ENCODE measurements around the gene GOLGA6A. TPM values are rescaled to one million over a fixed set of nuclear protein-coding genes. Genes with fewer than 3 reads are reported as not detected.
"Not testable (repeated sequence)": the region's sequence is repeated elsewhere in the genome, so short reads cannot be mapped to it uniquely, and the experiment has no call there.

The GOLGA6A gene, protein sequence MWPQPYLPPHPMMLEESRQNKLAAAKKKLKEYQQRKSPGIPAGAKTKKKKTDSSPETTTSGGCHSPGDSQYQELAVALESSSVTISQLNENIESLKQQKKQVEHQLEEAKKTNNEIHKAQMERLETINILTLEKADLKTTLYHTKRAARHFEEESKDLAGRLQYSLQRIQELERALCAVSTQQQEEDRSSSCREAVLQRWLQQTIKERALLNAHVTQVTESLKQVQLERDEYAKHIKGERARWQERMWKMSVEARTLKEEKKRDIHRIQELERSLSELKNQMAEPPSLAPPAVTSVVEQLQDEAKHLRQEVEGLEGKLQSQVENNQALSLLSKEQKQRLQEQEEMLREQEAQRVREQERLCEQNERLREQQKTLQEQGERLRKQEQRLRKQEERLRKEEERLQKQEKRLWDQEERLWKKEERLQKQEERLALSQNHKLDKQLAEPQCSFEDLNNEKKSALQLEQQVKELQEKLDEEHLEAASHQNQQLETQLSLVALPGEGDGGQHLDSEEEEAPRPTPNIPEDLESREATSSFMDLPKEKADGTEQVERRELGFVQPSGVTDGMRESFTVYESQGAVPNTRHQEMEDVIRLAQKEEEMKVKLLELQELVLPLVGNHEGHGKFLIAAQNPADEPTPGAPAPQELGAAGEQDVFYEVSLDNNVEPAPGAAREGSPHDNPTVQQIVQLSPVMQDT
- total RNA-seq (2014; rRNA removed; shearing (Covaris generic)) (not detected in 2 replicates), polyA plus RNA-seq (2016; fragmentation: Nextera tagmentation; extraction: Ambion mirVana) (not detected in 2 replicates)

DNA sequence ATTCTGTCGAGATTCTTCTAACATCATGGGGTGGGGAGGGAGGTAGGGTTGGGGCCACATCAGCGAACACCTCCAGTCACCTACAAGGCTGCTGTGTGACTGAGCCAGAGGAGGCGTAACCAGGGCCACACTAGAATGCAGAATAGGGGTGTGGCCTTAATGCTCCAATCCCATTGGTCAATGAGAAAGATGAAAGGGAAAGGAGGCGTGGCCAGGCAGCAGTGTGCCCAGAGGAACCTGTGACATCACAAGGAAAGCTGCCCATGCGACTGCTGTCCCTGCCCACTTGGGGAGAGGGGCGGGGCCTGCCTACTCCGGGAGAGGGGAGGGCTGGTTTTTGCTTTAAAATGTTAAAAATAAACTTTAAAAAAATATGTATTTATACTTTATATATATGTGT lies at the start of gene GOLGA6A:
GOLGA6A (minus strand) TSS at position 101 of the 400 bp plus-strand sequence; CDS start at position 60, 41 bp downstream.
- H4K20me1 ChIP-seq (ENCODE audit: insufficient read depth); H3K27me3 ChIP-seq (replicated peaks; ENCODE audit: insufficient read depth); DNase-seq; H3K4me1 ChIP-seq (ENCODE audit: insufficient read depth); H3K36me3 ChIP-seq (ENCODE audit: low read depth); H3K4me2 ChIP-seq (ENCODE audit: unreplicated experiment); in situ Hi-C loops (cut with MboI); H3K79me2 ChIP-seq (ENCODE audit: insufficient read depth); H3F3A ChIP-seq (ENCODE audit: insufficient read depth); H3K9me3 ChIP-seq (ENCODE audit: low read depth); H3K27ac ChIP-seq; H3K9ac ChIP-seq; H3K4me3 ChIP-seq; H2AFZ ChIP-seq; H3K9me2 ChIP-seq (ENCODE audit: insufficient read depth): not testable (repeated sequence)
- WGBS, 2 experiments (ENCODE audit: low coverage in 1 of 2, low lambda C conversion rate in 2 of 2, missing lambda C conversion rate in 2 of 2): no CpG with 5 or more reads among the region's 7 CpGs

DNA sequence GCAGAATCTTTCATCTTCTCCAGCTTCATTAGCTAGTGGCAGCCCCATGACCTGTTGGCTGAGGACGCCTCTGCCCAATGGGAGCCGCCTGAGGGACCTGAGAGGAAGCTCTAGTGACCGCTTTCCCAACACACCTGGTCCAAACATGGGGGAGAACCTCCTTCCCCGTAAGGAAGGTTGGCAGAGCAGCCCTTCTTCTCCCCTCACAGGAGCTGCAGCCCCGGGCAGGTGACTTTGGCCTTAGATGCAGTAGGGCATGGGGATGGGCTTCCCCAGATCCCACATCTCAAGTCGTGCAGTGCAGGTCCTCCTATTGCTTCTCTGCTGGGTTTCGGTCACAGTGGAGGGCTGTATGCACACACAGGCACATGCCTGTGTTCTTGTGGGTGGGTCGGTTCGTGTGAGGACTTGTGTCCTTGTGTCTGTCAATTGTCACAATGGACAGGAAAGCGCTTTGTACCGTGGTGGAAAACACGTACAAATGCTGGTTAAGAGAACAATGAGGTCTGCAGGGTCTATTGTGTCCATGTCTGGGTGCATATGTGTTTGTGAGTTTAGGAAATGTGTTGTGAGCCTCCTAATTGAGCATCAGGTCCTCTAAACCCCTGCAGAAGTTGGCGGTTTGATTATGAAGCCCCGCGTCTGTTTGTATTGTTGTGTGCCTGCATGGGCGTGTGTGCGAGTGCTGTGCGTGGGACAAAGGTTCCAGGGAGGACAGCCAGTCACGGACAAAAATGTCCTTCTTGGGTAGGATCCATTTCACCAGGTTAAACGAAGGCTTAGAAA lies 49.5 kb upstream of the GOLGA6A start:
- in situ Hi-C loops (cut with MboI): loop anchor here (5.0 kb wide), 1 partner anchor 175 kb away; no protein-coding TSS in a partner anchor
- no peak overlapping the region for H3K9ac ChIP-seq
- 26 to 31% methylated on average over 16 to 20 of the region's 20 CpGs for WGBS, 2 experiments (ENCODE audit: low coverage in 1 of 2, low lambda C conversion rate in 2 of 2, missing lambda C conversion rate in 2 of 2)
- no peaks in the 10 kb centered on the region for H3K9me2 ChIP-seq (ENCODE audit: insufficient read depth)
- H3K79me2 ChIP-seq (ENCODE audit: insufficient read depth): no peaks in the 10 kb centered on the region
- no peak overlapping the region for H2AFZ ChIP-seq
- no peaks in the 10 kb centered on the region for H3K9me3 ChIP-seq (ENCODE audit: low read depth)
- TF ChIP-seq EZH2phosphoT487 (IDR thresholded peaks at IDR 0.05; ENCODE audit: insufficient read depth, low read depth) (no peak), EZH2 (IDR thresholded peaks at IDR 0.05; ENCODE audit: insufficient read depth, poor library complexity, severe bottlenecking) (no peak)
- H3K4me1 ChIP-seq (ENCODE audit: insufficient read depth): peaks cover 14% of the 10 kb centered on the region; the same call in 1 of the 2 replicates
- no peaks in the 10 kb centered on the region for H3F3A ChIP-seq (ENCODE audit: insufficient read depth)
- H3K27me3 ChIP-seq (replicated peaks; ENCODE audit: insufficient read depth): peaks cover 62% of the 10 kb centered on the region
- H3K36me3 ChIP-seq (ENCODE audit: low read depth): no peaks in the 10 kb centered on the region
- H4K20me1 ChIP-seq (ENCODE audit: insufficient read depth): no peaks in the 10 kb centered on the region
- DNase-seq: no peak
- H3K27ac ChIP-seq: no peak overlapping the region
- no peak overlapping the region for H3K4me2 ChIP-seq (ENCODE audit: unreplicated experiment)
- H3K4me3 ChIP-seq: no peak overlapping the region

DNA sequence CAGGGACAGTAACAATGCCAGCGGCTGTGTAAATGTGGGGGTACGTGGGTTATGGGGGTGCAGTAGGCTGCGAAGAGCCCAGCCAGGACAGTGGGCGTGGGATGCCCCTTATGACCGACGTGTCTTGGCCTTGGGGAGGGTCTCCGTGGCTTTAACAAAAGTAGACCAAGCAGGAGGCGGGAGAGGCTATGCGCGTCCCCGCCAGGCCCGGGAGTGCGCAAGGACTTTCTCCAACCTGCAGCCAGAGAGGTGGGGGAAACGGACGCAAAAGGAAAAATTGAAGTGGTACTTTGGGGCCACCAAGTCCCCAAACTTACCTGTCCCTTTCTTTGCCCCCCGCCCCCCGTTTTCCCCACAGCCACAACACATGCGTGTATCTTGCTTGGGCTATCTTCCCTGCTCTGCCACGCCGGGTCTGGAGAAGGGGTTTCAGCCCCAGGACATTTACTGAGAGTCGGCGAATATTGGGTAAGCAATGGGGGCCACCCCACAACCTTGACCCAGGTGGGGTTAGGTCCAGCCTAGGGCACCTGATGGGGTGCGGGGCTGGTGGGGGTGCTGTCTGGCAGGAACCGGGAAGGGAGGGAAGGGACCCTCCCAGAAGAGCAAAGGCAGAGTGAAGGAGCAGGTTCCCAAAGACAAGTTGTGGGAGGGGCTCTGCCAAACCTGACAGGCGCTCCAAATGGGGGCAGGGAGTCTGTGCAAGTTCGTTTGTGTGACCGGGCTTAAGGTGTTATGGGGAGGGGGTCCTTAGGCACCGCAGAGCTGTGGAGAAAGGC lies 48.7 kb upstream of the GOLGA6A start:
- no peaks in the 10 kb centered on the region for H4K20me1 ChIP-seq (ENCODE audit: insufficient read depth)
- in situ Hi-C loops (cut with MboI): loop anchor here (5.0 kb wide), 1 partner anchor 176 kb away; no protein-coding TSS in a partner anchor
- TF ChIP-seq EZH2phosphoT487 (IDR thresholded peaks at IDR 0.05; ENCODE audit: insufficient read depth, low read depth): no peak
- TF ChIP-seq EZH2 (IDR thresholded peaks at IDR 0.05; ENCODE audit: insufficient read depth, poor library complexity, severe bottlenecking): peak; percentile 22
- no peaks in the 10 kb centered on the region for H3K36me3 ChIP-seq (ENCODE audit: low read depth)
- WGBS, 2 experiments (ENCODE audit: low coverage in 1 of 2, low lambda C conversion rate in 2 of 2, missing lambda C conversion rate in 2 of 2): 4 to 6% methylated on average over 24 to 28 of the region's 28 CpGs
- no peaks in the 10 kb centered on the region for H3K9me3 ChIP-seq (ENCODE audit: low read depth)
- H3K27me3 ChIP-seq (replicated peaks; ENCODE audit: insufficient read depth): peaks cover 62% of the 10 kb centered on the region
- H3K4me3 ChIP-seq: no peak overlapping the region
- no peak overlapping the region for H3K27ac ChIP-seq
- H3F3A ChIP-seq (ENCODE audit: insufficient read depth): no peaks in the 10 kb centered on the region
- DNase-seq: no peak
- no peaks in the 10 kb centered on the region for H3K79me2 ChIP-seq (ENCODE audit: insufficient read depth)
- H3K9ac ChIP-seq: no peak overlapping the region
- no peak overlapping the region for H2AFZ ChIP-seq
- no peak overlapping the region for H3K4me2 ChIP-seq (ENCODE audit: unreplicated experiment)
- no peaks in the 10 kb centered on the region for H3K9me2 ChIP-seq (ENCODE audit: insufficient read depth)
- H3K4me1 ChIP-seq (ENCODE audit: insufficient read depth): peaks cover 11% of the 10 kb centered on the region; the same call in 1 of the 2 replicates

Data from GM23248 (cell line).